K562 (cell line): ENCODE data around the gene MYBPHL. TPM values are rescaled to one million over a fixed set of nuclear protein-coding genes. Genes with fewer than 3 reads are reported as not detected.

Experiments used
- ARNT ChIP-seq, 2 experiments: fragments of 450-650 bp; IDR thresholded peaks; 2 replicates each; pipeline ENCODE4 v1.6.1; 2016; ENCODE audit warnings: mild to moderate bottlenecking in 1 of 2
- CREB1 ChIP-seq, 2 experiments: sonication (generic) in 1 of 2; formaldehyde crosslinking in 1 of 2; IDR thresholded peaks; 2 replicates each; pipeline versions ENCODE4 v1.6.1 to v1.8.0; 2012 to 2022; ENCODE audit warnings: inconsistent platforms in 1 of 2, mild to moderate bottlenecking in 1 of 2, missing genetic modification reagents in 1 of 2, moderate library complexity in 1 of 2
- FOXA1 ChIP-seq: fragments of 450-650 bp; IDR thresholded peaks from 2 replicates; pipeline ENCODE4 v1.6.1; 2016; ENCODE audit warnings: mild to moderate bottlenecking, borderline replicate concordance
- FOXA3 ChIP-seq, 2 experiments: fragments of 450-650 bp in 1 of 2; sonication (generic) in 1 of 2; formaldehyde crosslinking; IDR thresholded peaks in 1 of 2; conservative IDR thresholded peaks in 1 of 2; 2 replicates each; pipeline versions ENCODE4 v1.4.0 to v1.8.0; 2020 to 2022; ENCODE audit warnings: mild to moderate bottlenecking in 2 of 2, missing genetic modification reagents in 1 of 2
- GATAD2B ChIP-seq: fragments of 450-650 bp; IDR thresholded peaks from 2 replicates; pipeline ENCODE4 v1.6.1; 2017; ENCODE audit warnings: mild to moderate bottlenecking, borderline replicate concordance
- HLTF ChIP-seq: fragments of 450-650 bp; IDR thresholded peaks from 2 replicates; pipeline ENCODE4 v1.6.1; 2016
- IRF1 ChIP-seq: sonication (generic); formaldehyde crosslinking; IDR thresholded peaks from 2 replicates; pipeline ENCODE4 v1.8.0; 2022; ENCODE audit warnings: missing genetic modification reagents, mild to moderate bottlenecking, borderline replicate concordance
- NONO ChIP-seq, 2 experiments: fragments of 200-400 bp in 1 of 2; fragments of 450-650 bp in 1 of 2; formaldehyde crosslinking in 1 of 2; IDR thresholded peaks; 2 replicates each; pipeline ENCODE4 v1.6.1; 2017; ENCODE audit warnings: low read depth in 2 of 2, mild to moderate bottlenecking in 2 of 2, moderate library complexity in 2 of 2, low read length in 1 of 2
- NR2C1 ChIP-seq, 2 experiments: fragments of 450-650 bp; IDR thresholded peaks; 2 replicates each; pipeline ENCODE4 v1.6.1; 2017; ENCODE audit warnings: mild to moderate bottlenecking in 2 of 2, antibody characterized with exemption in 1 of 2, inconsistent platforms in 1 of 2, missing compliant biosample characterization in 1 of 2, missing genetic modification characterization in 1 of 2
- PRMT5 ChIP-seq: sonication (generic); formaldehyde crosslinking; IDR thresholded peaks from 2 replicates; pipeline ENCODE4 v1.5.0; 2020; ENCODE audit warnings: missing genetic modification reagents
- PYGO2 ChIP-seq: fragments of 450-650 bp; IDR thresholded peaks from 2 replicates; pipeline ENCODE4 v1.6.1; 2016; ENCODE audit warnings: mild to moderate bottlenecking, missing genetic modification characterization, moderate library complexity, missing compliant biosample characterization
- SAFB ChIP-seq: fragments of 200-400 bp; formaldehyde crosslinking; IDR thresholded peaks from 2 replicates; pipeline ENCODE4 v1.6.1; 2017; ENCODE audit warnings: low read depth, low read length, borderline replicate concordance
- SRSF7 ChIP-seq: fragments of 200-400 bp; formaldehyde crosslinking; optimal IDR thresholded peaks from 2 replicates; pipeline ENCODE3; 2017; ENCODE audit warnings: mild to moderate bottlenecking, low read depth, low read length
- YY1 ChIP-seq, 3 experiments: IDR thresholded peaks; 2 replicates each; pipeline ENCODE4 v1.6.1; 2011; ENCODE audit warnings: low read length in 2 of 3, mild to moderate bottlenecking in 2 of 3, moderate library complexity in 2 of 3, borderline replicate concordance in 1 of 3, control low read depth in 1 of 3, low read depth in 1 of 3; ENCODE audit not compliant: insufficient read depth in 3 of 3, insufficient replicate concordance in 2 of 3, control insufficient read depth in 1 of 3, insufficient read length in 1 of 3; ENCODE audit errors: extremely low read depth in 1 of 3
- ZBTB49 ChIP-seq: sonication (generic); formaldehyde crosslinking; IDR thresholded peaks from 2 replicates; pipeline ENCODE4 v1.8.0; 2022; ENCODE audit warnings: missing genetic modification reagents, mild to moderate bottlenecking, borderline replicate concordance
- ZNF224 ChIP-seq: sonication (generic); formaldehyde crosslinking; IDR thresholded peaks from 2 replicates; pipeline ENCODE4 v1.8.0; 2022; ENCODE audit warnings: mild to moderate bottlenecking, missing genetic modification reagents
- ZNF280A ChIP-seq: fragments of 450-650 bp; IDR thresholded peaks from 2 replicates; pipeline ENCODE4 v1.6.1; 2018; ENCODE audit warnings: mild to moderate bottlenecking, low read depth; ENCODE audit not compliant: partially characterized antibody
- ZNF551 ChIP-seq: fragments of 250-450 bp; sonication (Bioruptor Pico); IDR thresholded peaks from 2 replicates; pipeline ENCODE4 v1.5.0; 2021; ENCODE audit warnings: mild to moderate bottlenecking, moderate library complexity
- polyA plus RNA-seq, 8 experiments: library from polyadenylated mRNA; depleted of rRNA in 4 of 8; stranded (reverse) in 5 of 8; unstranded in 3 of 8; fragments of >200 nt; fragmentation: Nextera tagmentation in 2 of 8; fragmentation: Illumina TruSeq in 1 of 8; extraction: Ambion mirVana in 2 of 8; extraction: Trizol in 1 of 8; gene quantifications; 2 replicates each; pipeline versions ENCODE4 v1.2.1 to v1.2.3, GENCODE V29; 2011 to 2014; ENCODE audit warnings: inconsistent platforms in 1 of 8, missing spikeins in 1 of 8
- total RNA-seq, 7 experiments: library from RNA; depleted of rRNA in 6 of 7; stranded (reverse); fragments of >200 nt in 6 of 7; fragmentation: Illumina TruSeq in 2 of 7; extraction: Trizol in 2 of 7; gene quantifications; 2 replicates each; pipeline versions ENCODE4 v1.2.1 to v1.2.3, GENCODE V29; 2011 to 2021; ENCODE audit warnings: low replicate concordance in 1 of 7
- TF ChIP-seq, protein P1 (sequence below): fragments of 450-650 bp; IDR thresholded peaks from 2 replicates; pipeline ENCODE4 v1.6.1; 2016; ENCODE audit warnings: antibody characterized with exemption

Gene MYBPHL
- total and polyA plus RNA-seq, 9 of the 15 experiments (the other 6 are each of a cell fraction or from before 2014, with no cell fraction given) = 0.20 to 1.9 (median 0.33) TPM

DNA sequence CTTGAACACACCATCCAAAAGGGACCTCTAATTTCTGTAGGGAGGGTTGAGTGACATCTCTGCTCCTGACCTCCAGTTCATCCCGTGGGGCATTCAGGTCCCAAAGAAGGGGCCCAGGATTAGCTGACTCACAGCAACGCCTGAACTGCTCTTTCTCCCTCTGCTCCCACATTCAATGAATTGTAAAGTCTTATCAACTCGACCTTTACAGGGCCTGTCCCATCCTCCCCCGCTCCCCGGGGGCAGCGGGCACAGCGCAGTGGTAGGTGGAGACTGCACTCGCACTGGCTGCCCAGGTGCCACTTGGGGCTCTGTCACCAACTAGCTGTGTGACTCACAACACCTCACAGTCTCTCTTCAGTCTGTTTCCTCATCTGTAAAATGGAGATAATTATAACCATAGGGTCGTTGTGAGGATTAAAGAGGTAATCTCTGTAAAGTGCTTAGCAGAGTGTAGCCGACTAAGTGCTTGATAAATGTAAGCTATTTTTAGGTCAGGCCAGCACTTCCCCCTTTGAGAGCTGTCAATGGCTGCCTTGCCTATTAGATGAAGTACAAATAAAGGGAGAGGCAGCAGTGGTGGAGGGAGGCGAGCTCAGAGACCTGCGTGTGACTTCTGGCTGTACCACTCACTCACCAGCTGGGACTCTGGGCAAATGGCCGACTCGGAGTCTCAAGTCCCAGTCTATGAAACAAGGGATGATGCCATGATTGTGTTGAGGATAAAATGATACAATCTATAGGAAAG, 637 bp upstream of the MYBPHL start (continued):
- TF ChIP-seq CREB1 (IDR thresholded peaks at IDR 0.05) (no peak; the same call in 1 of the 2 replicates), CREB1 (CRISPR knock-in tag; IDR thresholded peaks at IDR 0.05) (no peak; the same call in 1 of the 2 replicates), IRF1 (no peak), SRSF7 (no peak), ZNF224 (CRISPR knock-in tag) (no peak), SAFB (no peak), YY1 (IDR thresholded peaks at IDR 0.05; ENCODE audit: borderline replicate concordance in 1 of 3, control insufficient read depth in 1 of 3, extremely low read depth in 1 of 3, insufficient read depth in 3 of 3, insufficient read length in 1 of 3, insufficient replicate concordance in 2 of 3, low read depth in 1 of 3, low read length in 2 of 3) (peak in 2 of 3 experiments; percentile 15 to 83), ZNF280A (no peak), PRMT5 (CRISPR knock-in tag) (no peak), PYGO2 (no peak), NONO (IDR thresholded peaks at IDR 0.05; ENCODE audit: low read depth in 2 of 2, low read length in 1 of 2) (no peak), HLTF (no peak), NR2C1 (IDR thresholded peaks at IDR 0.05) (no peak), NR2C1 (tag; IDR thresholded peaks at IDR 0.05) (peak; percentile 51; the same call in 1 of the 2 replicates), GATAD2B (peak; percentile 87; the same call in 1 of the 2 replicates), ZNF551 (CRISPR knock-in tag) (no peak), FOXA1 (no peak), ZBTB49 (CRISPR knock-in tag) (no peak), FOXA3 (CRISPR knock-in tag; conservative IDR thresholded peaks at IDR 0.05 in 1 of 2, IDR thresholded peaks at IDR 0.05 in 1 of 2) (no peak), ARNT (IDR thresholded peaks at IDR 0.05) (0 out of 4 replicates have a peak, but pooled peaks of 1 of the 2 experiments have one; percentile 49)
- TF ChIP-seq, protein P1, sequence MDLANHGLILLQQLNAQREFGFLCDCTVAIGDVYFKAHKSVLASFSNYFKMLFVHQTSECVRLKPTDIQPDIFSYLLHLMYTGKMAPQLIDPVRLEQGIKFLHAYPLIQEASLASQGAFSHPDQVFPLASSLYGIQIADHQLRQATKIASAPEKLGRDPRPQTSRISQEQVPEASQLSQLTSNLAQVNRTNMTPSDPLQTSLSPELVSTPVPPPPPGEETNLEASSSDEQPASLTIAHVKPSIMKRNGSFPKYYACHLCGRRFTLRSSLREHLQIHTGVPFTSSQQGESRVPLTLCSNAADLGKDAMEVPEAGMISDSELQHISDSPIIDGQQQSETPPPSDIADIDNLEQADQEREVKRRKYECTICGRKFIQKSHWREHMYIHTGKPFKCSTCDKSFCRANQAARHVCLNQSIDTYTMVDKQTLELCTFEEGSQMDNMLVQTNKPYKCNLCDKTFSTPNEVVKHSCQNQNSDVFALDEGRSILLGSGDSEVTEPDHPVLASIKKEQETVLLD = peak; percentile 80; the same call in 1 of the 2 replicates
